Gastrocnemius medialis (tissue), 4 donors: Measurements from ENCODE around the gene DERA. TPM values are rescaled to one million over a fixed set of nuclear protein-coding genes. Genes with fewer than 3 reads are reported as not detected.

Experiments used
- ATAC-seq, 2 donors: fragments of 150-250 bp; one replicate each; pipeline ENCODE4 v1.9.1; 2016
- DNase-seq, 2 donors: peaks; one replicate each; pipeline ENCODE4 v3.0.0-alpha.2; 2019
- H3K27ac ChIP-seq, 4 donors: fragments of 200-600 bp; sonication (generic); 1 replicate in 1 of 4; 2 replicates in 3 of 4; pipeline ENCODE4 v1.5.1; 2016 to 2018; ENCODE audit warnings: mild to moderate bottlenecking in 2 of 4, moderate library complexity in 1 of 4
- H3K27me3 ChIP-seq, 3 donors: fragments of 200-600 bp; sonication (generic) in 2 of 3; 1 replicate in 1 of 3; 2 replicates in 2 of 3; pipeline versions ENCODE4 v1.5.1 to v1.6.0; 2016 to 2019; ENCODE audit warnings: mild to moderate bottlenecking in 1 of 3, moderate library complexity in 1 of 3
- H3K36me3 ChIP-seq, 2 donors: fragments of 200-600 bp; sonication (generic) in 1 of 2; one replicate each; pipeline ENCODE4 v1.5.1; 2017 to 2018
- H3K4me1 ChIP-seq, 2 donors: fragments of 200-600 bp; sonication (generic) in 1 of 2; one replicate each; pipeline ENCODE4 v1.5.1; 2016 to 2017; ENCODE audit warnings: mild to moderate bottlenecking in 2 of 2
- H3K4me3 ChIP-seq, 4 donors: fragments of 200-600 bp; sonication (generic) in 3 of 4; 1 replicate in 1 of 4; 2 replicates in 3 of 4; pipeline ENCODE4 v1.5.1; 2016 to 2019; ENCODE audit warnings: mild to moderate bottlenecking in 2 of 4
- H3K9me3 ChIP-seq, 3 donors: fragments of 200-600 bp; sonication (generic) in 2 of 3; 1 replicate in 1 of 3; 2 replicates in 2 of 3; pipeline ENCODE4 v1.5.1; 2016 to 2019
- POLR2A ChIP-seq, 2 donors: fragments of 450-650 bp; IDR thresholded peaks; one replicate each; pipeline ENCODE4 v1.6.1; 2017; ENCODE audit warnings: antibody characterized with exemption in 2 of 2, mild to moderate bottlenecking in 2 of 2, moderate library complexity in 2 of 2
- in situ Hi-C, 4 donors: fragments of 200-750 bp; cut with MboI; loops; one replicate each; pipeline versions ENCODE4 v1.15.0 to v1.8.0; 2017; ENCODE audit warnings: low sequenced_read_pairs in 4 of 4
- intact Hi-C: fragments of 100-400 bp; cut with DNase I; formaldehyde crosslinking; loops from one replicate; pipeline ENCODE4 v1.15.1; 2023; ENCODE audit warnings: low total_unique reads
- total RNA-seq, 4 donors: library from RNA; depleted of rRNA; stranded (reverse); fragments of >200 nt; gene quantifications; one replicate each; pipeline versions ENCODE4 v1.1.0 to v1.2.3, GENCODE V29; 2016
- TF ChIP-seq, protein P1 (sequence below), 5 experiments: fragments of 450-650 bp in 3 of 5; fragments of 200-600 bp in 2 of 5; sonication (generic) in 2 of 5; IDR thresholded peaks in 4 of 5; conservative IDR thresholded peaks in 1 of 5; 1 replicate in 4 of 5; 2 replicates in 1 of 5; pipeline ENCODE4 v1.5.1; 2016 to 2019; ENCODE audit warnings: antibody characterized with exemption in 5 of 5, mild to moderate bottlenecking in 3 of 5, moderate library complexity in 3 of 5

The DERA gene
- total RNA-seq, 4 donors from 2014 or later, result 29.2 to 50.1 (median 34.3) TPM

GRCh38 chr12:15932971-15933370 is 21.8 kb downstream of the DERA start:
- no peak for DNase-seq
- no peak overlapping the region for H3K4me3 ChIP-seq
- no peak for TF ChIP-seq POLR2A (IDR thresholded peaks at IDR 0.05)
- TF ChIP-seq, protein P1, sequence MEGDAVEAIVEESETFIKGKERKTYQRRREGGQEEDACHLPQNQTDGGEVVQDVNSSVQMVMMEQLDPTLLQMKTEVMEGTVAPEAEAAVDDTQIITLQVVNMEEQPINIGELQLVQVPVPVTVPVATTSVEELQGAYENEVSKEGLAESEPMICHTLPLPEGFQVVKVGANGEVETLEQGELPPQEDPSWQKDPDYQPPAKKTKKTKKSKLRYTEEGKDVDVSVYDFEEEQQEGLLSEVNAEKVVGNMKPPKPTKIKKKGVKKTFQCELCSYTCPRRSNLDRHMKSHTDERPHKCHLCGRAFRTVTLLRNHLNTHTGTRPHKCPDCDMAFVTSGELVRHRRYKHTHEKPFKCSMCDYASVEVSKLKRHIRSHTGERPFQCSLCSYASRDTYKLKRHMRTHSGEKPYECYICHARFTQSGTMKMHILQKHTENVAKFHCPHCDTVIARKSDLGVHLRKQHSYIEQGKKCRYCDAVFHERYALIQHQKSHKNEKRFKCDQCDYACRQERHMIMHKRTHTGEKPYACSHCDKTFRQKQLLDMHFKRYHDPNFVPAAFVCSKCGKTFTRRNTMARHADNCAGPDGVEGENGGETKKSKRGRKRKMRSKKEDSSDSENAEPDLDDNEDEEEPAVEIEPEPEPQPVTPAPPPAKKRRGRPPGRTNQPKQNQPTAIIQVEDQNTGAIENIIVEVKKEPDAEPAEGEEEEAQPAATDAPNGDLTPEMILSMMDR (IDR thresholded peaks at IDR 0.05 in 4 of 5, conservative IDR thresholded peaks at IDR 0.05 in 1 of 5), result no peak
- H3K4me1 ChIP-seq, result peaks cover 12 to 14% of the 10 kb centered on the region in 2 donors
- H3K9me3 ChIP-seq, result no peaks in the 10 kb centered on the region
- H3K36me3 ChIP-seq, result no peaks in the 10 kb centered on the region
- intact Hi-C loops (no loop called here), in situ Hi-C loops (no loop called here)
- H3K27ac ChIP-seq, result no peak overlapping the region
- no peaks in the 10 kb centered on the region for H3K27me3 ChIP-seq
- ATAC-seq, result no peak

DNA sequence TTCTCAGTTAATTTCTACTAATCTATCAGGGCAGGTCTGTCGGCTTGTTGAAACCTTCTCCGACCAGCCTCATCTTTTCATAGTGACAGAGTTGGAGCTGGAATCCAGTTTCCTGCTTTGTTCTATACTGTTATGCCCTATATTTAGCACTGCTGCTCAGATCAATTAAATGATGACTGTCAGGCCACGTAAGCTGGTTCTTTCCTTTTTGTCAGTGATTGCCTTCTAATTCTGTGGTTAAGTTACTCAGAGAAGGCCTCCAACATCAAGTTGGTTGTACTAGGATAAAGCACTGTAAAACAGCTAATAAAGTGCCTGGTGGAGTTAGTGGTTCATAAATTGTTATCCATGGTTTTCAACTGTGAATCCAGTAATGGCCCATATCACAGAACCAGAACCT is 22.6 kb downstream of the DERA start:
- intact Hi-C loops (no loop called here), in situ Hi-C loops (no loop called here)
- H3K4me3 ChIP-seq, result no peak overlapping the region
- H3K9me3 ChIP-seq, result no peaks in the 10 kb centered on the region
- TF ChIP-seq, protein P1 (IDR thresholded peaks at IDR 0.05 in 4 of 5, conservative IDR thresholded peaks at IDR 0.05 in 1 of 5), result no peak
- no peak for TF ChIP-seq POLR2A (IDR thresholded peaks at IDR 0.05)
- no peak for ATAC-seq
- H3K27ac ChIP-seq, result no peak overlapping the region
- H3K36me3 ChIP-seq, result no peaks in the 10 kb centered on the region
- no peaks in the 10 kb centered on the region for H3K27me3 ChIP-seq
- DNase-seq, result no peak
- H3K4me1 ChIP-seq, result peaks cover 4 to 7% of the 10 kb centered on the region in 2 donors

- no peak for TF ChIP-seq POLR2A (IDR thresholded peaks at IDR 0.05)
- TF ChIP-seq, protein P1 (IDR thresholded peaks at IDR 0.05 in 4 of 5, conservative IDR thresholded peaks at IDR 0.05 in 1 of 5), result no peak
- Histone ChIP-seq H3K27me3 (no peaks in the 10 kb centered on the region), H3K9me3 (peaks cover 0 to 6% (median 0%) of the 10 kb centered on the region in 3 donors), H3K27ac (no peak overlapping the region), H3K4me1 (peaks cover 0 to under 1% of the 10 kb centered on the region in 2 donors), H3K4me3 (no peak overlapping the region), H3K36me3 (no peaks in the 10 kb centered on the region)
- intact Hi-C loops, result no loop called here
- in situ Hi-C loops, result no loop called here
- ATAC-seq, result no peak
- no peak for DNase-seq
Observed at GRCh38 chr12:15936751-15937150, 25.6 kb downstream of the DERA start.

DNA sequence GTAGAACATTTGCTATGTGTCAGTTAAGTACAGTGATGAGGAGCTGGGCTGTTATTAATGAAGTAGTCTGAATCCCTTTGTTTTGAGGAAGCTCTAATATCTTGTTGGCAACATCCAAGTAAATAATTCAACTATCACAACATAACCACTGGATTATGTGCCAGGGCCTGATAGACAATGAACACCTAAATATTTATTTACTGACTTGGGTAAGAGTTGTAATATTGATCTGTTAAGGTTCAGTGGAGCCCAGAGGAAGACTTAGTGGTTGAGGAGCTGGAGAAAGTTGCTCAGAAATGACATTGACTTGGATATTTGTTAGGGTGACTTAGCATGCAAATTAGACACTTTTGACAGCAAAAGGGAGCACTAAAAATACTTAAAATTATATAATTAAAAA is 26.8 kb downstream of the DERA start:
- H3K36me3 ChIP-seq, result no peaks in the 10 kb centered on the region
- ATAC-seq (no peak), DNase-seq (no peak)
- in situ Hi-C loops, result no loop called here
- H3K4me3 ChIP-seq, result no peak overlapping the region
- intact Hi-C loops, result no loop called here
- no peaks in the 10 kb centered on the region for H3K4me1 ChIP-seq
- no peak overlapping the region for H3K27ac ChIP-seq
- H3K27me3 ChIP-seq, result no peaks in the 10 kb centered on the region
- TF ChIP-seq POLR2A (IDR thresholded peaks at IDR 0.05), result no peak
- TF ChIP-seq, protein P1 (IDR thresholded peaks at IDR 0.05 in 4 of 5, conservative IDR thresholded peaks at IDR 0.05 in 1 of 5), result no peak
- H3K9me3 ChIP-seq, result peaks cover 0 to 6% (median 0%) of the 10 kb centered on the region in 3 donors

- Histone ChIP-seq H3K4me1 (no peaks in the 10 kb centered on the region), H3K27me3 (no peaks in the 10 kb centered on the region), H3K9me3 (peaks cover 0 to 6% (median 0%) of the 10 kb centered on the region in 3 donors), H3K4me3 (no peak overlapping the region), H3K36me3 (no peaks in the 10 kb centered on the region), H3K27ac (no peak overlapping the region)
- ATAC-seq (no peak), DNase-seq (no peak)
- intact Hi-C loops (no loop called here), in situ Hi-C loops (no loop called here)
- no peak for TF ChIP-seq POLR2A (IDR thresholded peaks at IDR 0.05)
- TF ChIP-seq, protein P1 (IDR thresholded peaks at IDR 0.05 in 4 of 5, conservative IDR thresholded peaks at IDR 0.05 in 1 of 5), result no peak
Observed at GRCh38 chr12:15939111-15939510, 28.0 kb downstream of the DERA start.
